Sigmoid colon (tissue), 4 donors: ENCODE measurements around the gene RASEF.

Source experiments
- EP300 ChIP-seq, 4 donors: sonication (generic); formaldehyde crosslinking; IDR thresholded peaks; one replicate each; pipeline ENCODE4 v1.6.1; 2017; ENCODE audit warnings: antibody characterized with exemption in 4 of 4
- POLR2A ChIP-seq, 2 donors: fragments of 450-650 bp; IDR thresholded peaks; one replicate each; pipeline ENCODE4 v1.6.1; 2016; ENCODE audit warnings: antibody characterized with exemption in 2 of 2, mild to moderate bottlenecking in 2 of 2, moderate library complexity in 2 of 2
- TF ChIP-seq, protein P1 (sequence below), 4 experiments: fragments of 450-650 bp in 3 of 4; fragments of 200-600 bp in 1 of 4; IDR thresholded peaks; one replicate each; pipeline ENCODE4 v1.5.1; 2016 to 2019; ENCODE audit warnings: antibody characterized with exemption in 4 of 4, mild to moderate bottlenecking in 3 of 4, moderate library complexity in 2 of 4

DNA sequence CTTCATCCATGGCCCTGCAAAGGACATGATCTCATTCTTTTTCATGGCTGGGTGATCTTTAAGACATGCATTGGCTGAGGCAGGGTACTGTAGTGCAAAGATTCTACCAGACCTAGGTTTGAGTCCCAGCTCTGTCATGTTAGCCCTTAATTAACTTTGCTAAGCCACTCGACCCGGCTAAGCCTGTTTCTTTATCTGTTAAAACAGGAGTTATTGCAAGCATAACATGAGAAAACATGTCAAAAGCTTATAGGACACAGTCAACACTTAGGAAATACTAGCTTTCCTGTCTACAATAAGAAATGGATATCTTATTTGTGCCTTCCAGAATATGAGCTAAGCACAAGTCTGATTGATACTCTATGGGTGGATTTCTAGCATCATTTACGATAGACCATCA is 92.6 kb downstream of the RASEF start:
- TF ChIP-seq, protein P1, sequence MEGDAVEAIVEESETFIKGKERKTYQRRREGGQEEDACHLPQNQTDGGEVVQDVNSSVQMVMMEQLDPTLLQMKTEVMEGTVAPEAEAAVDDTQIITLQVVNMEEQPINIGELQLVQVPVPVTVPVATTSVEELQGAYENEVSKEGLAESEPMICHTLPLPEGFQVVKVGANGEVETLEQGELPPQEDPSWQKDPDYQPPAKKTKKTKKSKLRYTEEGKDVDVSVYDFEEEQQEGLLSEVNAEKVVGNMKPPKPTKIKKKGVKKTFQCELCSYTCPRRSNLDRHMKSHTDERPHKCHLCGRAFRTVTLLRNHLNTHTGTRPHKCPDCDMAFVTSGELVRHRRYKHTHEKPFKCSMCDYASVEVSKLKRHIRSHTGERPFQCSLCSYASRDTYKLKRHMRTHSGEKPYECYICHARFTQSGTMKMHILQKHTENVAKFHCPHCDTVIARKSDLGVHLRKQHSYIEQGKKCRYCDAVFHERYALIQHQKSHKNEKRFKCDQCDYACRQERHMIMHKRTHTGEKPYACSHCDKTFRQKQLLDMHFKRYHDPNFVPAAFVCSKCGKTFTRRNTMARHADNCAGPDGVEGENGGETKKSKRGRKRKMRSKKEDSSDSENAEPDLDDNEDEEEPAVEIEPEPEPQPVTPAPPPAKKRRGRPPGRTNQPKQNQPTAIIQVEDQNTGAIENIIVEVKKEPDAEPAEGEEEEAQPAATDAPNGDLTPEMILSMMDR (IDR thresholded peaks at IDR 0.05) = no peak
- TF ChIP-seq EP300 (IDR thresholded peaks at IDR 0.05) = no peak
- no peak for TF ChIP-seq POLR2A (IDR thresholded peaks at IDR 0.05)
